A549 (cell line): Measurements from ENCODE around the gene CD79A. TPM values are rescaled to one million over a fixed set of nuclear protein-coding genes. Genes with fewer than 3 reads are reported as not detected.
A peak's percentile ranks its signal among the peaks of the same experiment; 100 is the strongest.

ENCODE experiments used
- ATAC-seq, 2 experiments: fragments of 200-7000 bp in 1 of 2; fragments of >200 bp in 1 of 2; cut with Nextera tagmentation in 1 of 2; cut with Tn5 transposase in 1 of 2; 3 replicates each; pipeline versions ENCODE4 v1.8.0 to v1.9.1; 2018 to 2020; ENCODE audit warnings: mild to moderate bottlenecking in 1 of 2, moderate library complexity in 1 of 2
- CTCF ChIA-PET: fragments of 300-600 bp; sonication (Branson Sonifier 250); formaldehyde crosslinking; extraction: SDS; loops from one replicate; lab custom pipeline; 2021; ENCODE audit warnings: antibody characterized with exemption, inconsistent platforms; lab: Yijun Ruan, JAX
- POLR2A ChIA-PET: fragments of 350-600 bp; formaldehyde crosslinking; extraction: SDS; loops from one replicate; lab custom pipeline; 2021; ENCODE audit warnings: antibody characterized with exemption, inconsistent platforms; lab: Yijun Ruan, JAX
- DNase-seq, 2 experiments: peaks; one replicate each; pipeline versions ENCODE4 v3.0.0 to v3.0.0-alpha.2; 2011 to 2016; ENCODE audit warnings: low read depth in 1 of 2, low spot score in 1 of 2
- FAIRE-seq: peaks from 2 replicates; lab custom pipeline; 2011; peaks lifted over from hg19 to GRCh38; lab: Jason Lieb, UNC
- H3K27ac ChIP-seq, 2 experiments: fragments of >200 bp; sonication (Bioruptor Twin); formaldehyde crosslinking; 3 replicates each; pipeline ENCODE4 v1.5.1; 2016 to 2017
- H3K4me1 ChIP-seq: fragments of >200 bp; sonication (Bioruptor Twin); formaldehyde crosslinking; 3 replicates; pipeline ENCODE4 v1.6.1; 2016
- H3K4me2 ChIP-seq: fragments of >200 bp; sonication (Bioruptor Twin); formaldehyde crosslinking; 3 replicates; pipeline ENCODE4 v1.6.1; 2016
- H3K4me3 ChIP-seq: fragments of >200 bp; sonication (Bioruptor Twin); formaldehyde crosslinking; 3 replicates; pipeline ENCODE4 v1.5.1; 2016
- H3K9me3 ChIP-seq: fragments of >200 bp; sonication (Bioruptor Twin); formaldehyde crosslinking; 3 replicates; pipeline ENCODE4 v1.6.1; 2016
- ATOH8 ChIP-seq: fragments of 250-450 bp; sonication (Bioruptor Pico); IDR thresholded peaks from 2 replicates; pipeline ENCODE4 v1.5.0; 2020; ENCODE audit warnings: low read depth, mild to moderate bottlenecking, moderate library complexity
- CEBPB ChIP-seq, 2 experiments: fragments of >200 bp in 1 of 2; sonication (Bioruptor Twin) in 1 of 2; formaldehyde crosslinking in 1 of 2; IDR thresholded peaks; 2 replicates each; pipeline ENCODE4 v1.6.1; 2012 to 2016
- CHD4 ChIP-seq: fragments of 200-600 bp; sonication (generic); IDR thresholded peaks from 2 replicates; pipeline ENCODE4 v1.6.1; 2016; ENCODE audit warnings: antibody characterized with exemption, mild to moderate bottlenecking, borderline replicate concordance
- CTCF ChIP-seq: fragments of >200 bp; sonication (Bioruptor Twin); formaldehyde crosslinking; IDR thresholded peaks from 3 replicates; pipeline ENCODE4 v1.5.1; 2016
- FOSB ChIP-seq: fragments of 250-450 bp; sonication (Bioruptor Pico); IDR thresholded peaks from 2 replicates; pipeline ENCODE4 v1.5.0; 2020; ENCODE audit warnings: mild to moderate bottlenecking, moderate library complexity
- FOSL2 ChIP-seq, 2 experiments: fragments of 450-650 bp in 1 of 2; fragments of >200 bp in 1 of 2; sonication (Bioruptor Twin) in 1 of 2; formaldehyde crosslinking; IDR thresholded peaks; 2 replicates each; pipeline versions ENCODE4 v1.5.0 to v1.6.1; 2016 to 2020; ENCODE audit warnings: mild to moderate bottlenecking in 1 of 2, moderate library complexity in 1 of 2
- FOXS1 ChIP-seq: fragments of 250-450 bp; sonication (Bioruptor Pico); IDR thresholded peaks from 2 replicates; pipeline ENCODE4 v1.5.0; 2020; ENCODE audit warnings: mild to moderate bottlenecking, moderate library complexity
- HDAC2 ChIP-seq: fragments of 200-600 bp; sonication (generic); IDR thresholded peaks from 2 replicates; pipeline ENCODE4 v1.6.1; 2016
- HEYL ChIP-seq: fragments of 250-450 bp; sonication (Bioruptor Pico); IDR thresholded peaks from 2 replicates; pipeline ENCODE4 v1.8.0; 2021; ENCODE audit warnings: mild to moderate bottlenecking, moderate library complexity
- HOXA7 ChIP-seq: fragments of 250-450 bp; sonication (Bioruptor Pico); IDR thresholded peaks from 2 replicates; pipeline ENCODE4 v1.5.0; 2020; ENCODE audit warnings: mild to moderate bottlenecking, moderate library complexity
- HOXB5 ChIP-seq: fragments of 250-450 bp; sonication (Bioruptor Pico); IDR thresholded peaks from 2 replicates; pipeline ENCODE4 v1.5.0; 2020; ENCODE audit warnings: mild to moderate bottlenecking, moderate library complexity
- JUN ChIP-seq, 2 experiments: fragments of >200 bp; sonication (Bioruptor Twin); formaldehyde crosslinking; IDR thresholded peaks; 2 replicates in 1 of 2; 3 replicates in 1 of 2; pipeline ENCODE4 v1.6.1; 2016 to 2017
- JUNB ChIP-seq: fragments of >200 bp; sonication (Bioruptor Twin); formaldehyde crosslinking; IDR thresholded peaks from 2 replicates; pipeline ENCODE4 v1.6.1; 2016
- KDM5A ChIP-seq: fragments of 200-600 bp; sonication (generic); IDR thresholded peaks from 2 replicates; pipeline ENCODE4 v1.6.1; 2016; ENCODE audit warnings: antibody characterized with exemption, mild to moderate bottlenecking
- MAFK ChIP-seq: fragments of 450-650 bp; IDR thresholded peaks from 2 replicates; pipeline ENCODE4 v1.6.1; 2014; ENCODE audit not compliant: partially characterized antibody
- MAX ChIP-seq: IDR thresholded peaks from 2 replicates; pipeline ENCODE4 v1.6.1; 2012
- MYC ChIP-seq: IDR thresholded peaks from 2 replicates; pipeline ENCODE4 v1.6.1; 2012; ENCODE audit warnings: mild to moderate bottlenecking, inconsistent platforms, low read length, improper control_type of control experiment, borderline replicate concordance
- NFE2L2 ChIP-seq: fragments of 150-350 bp; conservative IDR thresholded peaks from 2 replicates; pipeline ENCODE4 v1.6.1; 2014; ENCODE audit warnings: low read length
- NPAS2 ChIP-seq: fragments of 250-450 bp; sonication (Bioruptor Pico); IDR thresholded peaks from 2 replicates; pipeline ENCODE4 v1.8.0; 2022; ENCODE audit warnings: mild to moderate bottlenecking, moderate library complexity, borderline replicate concordance
- PHF8 ChIP-seq: fragments of 200-600 bp; sonication (generic); IDR thresholded peaks from 2 replicates; pipeline ENCODE4 v1.6.1; 2016; ENCODE audit warnings: low read depth, mild to moderate bottlenecking, antibody characterized with exemption, moderate library complexity, borderline replicate concordance
- POLR2A ChIP-seq: IDR thresholded peaks from 2 replicates; pipeline ENCODE4 v1.6.1; 2012; ENCODE audit warnings: mild to moderate bottlenecking, low read length
- RARB ChIP-seq: fragments of 250-450 bp; sonication (Bioruptor Pico); IDR thresholded peaks from 2 replicates; pipeline ENCODE4 v1.8.0; 2021; ENCODE audit warnings: mild to moderate bottlenecking, moderate library complexity
- RCOR1 ChIP-seq: fragments of 150-350 bp; IDR thresholded peaks from 2 replicates; pipeline ENCODE4 v1.6.1; 2014; ENCODE audit warnings: antibody characterized with exemption, low read length, low read depth
- RNF2 ChIP-seq: fragments of 200-600 bp; sonication (generic); IDR thresholded peaks from 2 replicates; pipeline ENCODE4 v1.6.1; 2016; ENCODE audit warnings: low read depth, mild to moderate bottlenecking, antibody characterized with exemption, moderate library complexity, borderline replicate concordance
- SREBF2 ChIP-seq: fragments of 450-650 bp; IDR thresholded peaks from 2 replicates; pipeline ENCODE4 v1.6.1; 2014; ENCODE audit warnings: mild to moderate bottlenecking, moderate library complexity
- USF2 ChIP-seq: fragments of 450-650 bp; IDR thresholded peaks from 2 replicates; pipeline ENCODE4 v1.6.1; 2014; ENCODE audit warnings: antibody characterized with exemption
- ZC3H11A ChIP-seq: fragments of 450-650 bp; IDR thresholded peaks from 2 replicates; pipeline ENCODE4 v1.6.1; 2014; ENCODE audit warnings: antibody characterized with exemption, mild to moderate bottlenecking
- ZFP36 ChIP-seq: fragments of 450-650 bp; IDR thresholded peaks from 2 replicates; pipeline ENCODE4 v1.6.1; 2014; ENCODE audit warnings: borderline replicate concordance; ENCODE audit not compliant: partially characterized antibody
- WGBS: methylation state at CpG from one replicate; pipeline ENCODE4 v1.1.6; 2017; ENCODE audit errors: missing lambda C conversion rate; 5-methylcytosine and 5-hydroxymethylcytosine counted together
- polyA plus RNA-seq, 4 experiments: library from polyadenylated mRNA; depleted of rRNA in 3 of 4; stranded (reverse); fragments of >200 nt; fragmentation: RNase III in 1 of 4; extraction: RNeasy Plus Mini Kit Qiagen cat#74134 plus additional on column Dnase treatment in 1 of 4; gene quantifications; 2 replicates in 3 of 4; 3 replicates in 1 of 4; pipeline ENCODE4 v1.2.3, GENCODE V29; 2011 to 2017

Gene CD79A
- polyA plus RNA-seq, 2 of the 4 experiments (the other 2 are of a cell fraction), result 0.52 to 0.54 TPM

GRCh38 chr19:41883463-41883820 lies 6.4 kb downstream of the CD79A start:
- ATAC-seq (peak; percentile 1 to 6; a peak in 4 of 6 replicates), DNase-seq (no peak), FAIRE-seq (no peak)
- Histone ChIP-seq H3K4me1 (peaks cover 15% of the 10 kb centered on the region), H3K4me2 (peak overlapping the region; percentile 82), H3K27ac (peak overlapping the region; percentile 81 to 87), H3K4me3 (peak overlapping the region; percentile 78), H3K9me3 (no peaks in the 10 kb centered on the region)
- POLR2A ChIA-PET, result interaction anchor here (1.6 to 3.6 kb wide), 3 partner anchors 11 to 23 kb away, joined by 19 to 50 read pairs (median 23); partner anchors contain the start of gene RPS19
- CTCF ChIA-PET, result interaction anchor here (1.0 to 6.5 kb wide), 9 partner anchors 10 to 74 kb away, joined by 3 to 63 read pairs (median 4); no protein-coding TSS in a partner anchor
- no peak for TF ChIP-seq HEYL (CRISPR knock-in tag)
- no peak for TF ChIP-seq CTCF
- TF ChIP-seq JUNB, result no peak
- no peak for TF ChIP-seq NFE2L2
- peak; percentile 44; the same call in 1 of the 2 replicates for TF ChIP-seq PHF8
- TF ChIP-seq MAX, result peak; percentile 83
- TF ChIP-seq MYC, result no peak; the same call in 1 of the 2 replicates
- 0 out of 2 replicates have a peak, but pooled peaks have one; percentile 8 for TF ChIP-seq ATOH8
- no peak for TF ChIP-seq JUN (IDR thresholded peaks at IDR 0.05)
- TF ChIP-seq FOXS1 (CRISPR knock-in tag), result no peak
- TF ChIP-seq HOXA7 (CRISPR knock-in tag), result 0 out of 2 replicates have a peak, but pooled peaks have one; percentile 11
- no peak for TF ChIP-seq CEBPB (IDR thresholded peaks at IDR 0.05)
- TF ChIP-seq SREBF2, result no peak
- TF ChIP-seq USF2, result no peak
- no peak for TF ChIP-seq FOSL2 (IDR thresholded peaks at IDR 0.05)
- peak; percentile 15; the same call in 1 of the 2 replicates for TF ChIP-seq FOSL2 (CRISPR knock-in tag; IDR thresholded peaks at IDR 0.05)
- TF ChIP-seq RNF2, result peak; percentile 70; the same call in 1 of the 2 replicates
- TF ChIP-seq CHD4, result no peak; the same call in 1 of the 2 replicates
- TF ChIP-seq ZFP36, result no peak
- 2% methylated on average over 23 of the region's 23 CpGs for WGBS

GRCh38 chr19:41883821-41884733 lies 7.0 kb downstream of the CD79A start:
- ChIA-PET POLR2A (interaction anchor here (0.6 to 3.6 kb wide), 6 partner anchors 11 to 336 kb away, joined by 3 to 50 read pairs (median 12); partner anchors contain the start of genes RPS19 and ZNF526), CTCF (interaction anchor here (0.6 to 6.5 kb wide), 12 partner anchors 9 to 508 kb away, joined by 3 to 63 read pairs (median 4); no protein-coding TSS in a partner anchor)
- H3K4me2 ChIP-seq, result peak overlapping the region; percentile 88
- H3K4me1 ChIP-seq, result peaks cover 15% of the 10 kb centered on the region
- WGBS, result 2% methylated on average over 65 of the region's 66 CpGs
- H3K4me3 ChIP-seq, result peak overlapping the region; percentile 78
- peak; percentile 78 to 97 for ATAC-seq
- peak; percentile 99 for FAIRE-seq
- DNase-seq, result peak; percentile 100
- no peaks in the 10 kb centered on the region for H3K9me3 ChIP-seq
- peak overlapping the region; percentile 81 to 87 for H3K27ac ChIP-seq
- no peak; the same call in 2 of the 3 replicates for TF ChIP-seq CTCF
- no peak for TF ChIP-seq ZC3H11A
- TF ChIP-seq JUN (IDR thresholded peaks at IDR 0.05), result peak; percentile 96 to 100
- peak; percentile 2; the same call in 1 of the 2 replicates for TF ChIP-seq PHF8
- no peak for TF ChIP-seq KDM5A
- TF ChIP-seq NFE2L2, result no peak
- no peak for TF ChIP-seq FOSL2 (IDR thresholded peaks at IDR 0.05)
- TF ChIP-seq FOSL2 (CRISPR knock-in tag; IDR thresholded peaks at IDR 0.05), result no peak
- no peak for TF ChIP-seq MAFK
- 0 out of 2 replicates have a peak, but pooled peaks have one; percentile 17 for TF ChIP-seq FOXS1 (CRISPR knock-in tag)
- TF ChIP-seq HOXB5 (CRISPR knock-in tag), result peak; percentile 90
- peak; percentile 99 for TF ChIP-seq HDAC2
- peak; percentile 99 for TF ChIP-seq RCOR1
- TF ChIP-seq SREBF2, result no peak
- TF ChIP-seq POLR2A, result peak; percentile 73
- peak; percentile 32; the same call in 1 of the 2 replicates for TF ChIP-seq FOSB (CRISPR knock-in tag)
- TF ChIP-seq CHD4, result peak; percentile 85
- 0 out of 4 replicates have a peak, but pooled peaks of 1 of the 2 experiments have one; percentile 5 for TF ChIP-seq CEBPB (IDR thresholded peaks at IDR 0.05)
- TF ChIP-seq RARB (CRISPR knock-in tag), result peak; percentile 56; the same call in 1 of the 2 replicates
- TF ChIP-seq NPAS2 (CRISPR knock-in tag), result no peak
